IMR-90 (cell line): ENCODE measurements around the gene SCYGR8. TPM values are rescaled to one million over a fixed set of nuclear protein-coding genes. Genes with fewer than 3 reads are reported as not detected.

ENCODE experiments used
- ATAC-seq: fragments of 200-7000 bp; cut with Tn5 transposase; 2 replicates; pipeline ENCODE4 v1.9.1; 2020; ENCODE audit warnings: low read depth, mild to moderate bottlenecking, moderate library complexity
- BruUV-seq: library from RNA; stranded (reverse); fragments of 400-500 nt; replicated peaks from 2 replicates; lab custom pipeline; 2021; lab: Mats Ljungman, UMichigan
- CTCF ChIA-PET: fragments of 300-600 bp; formaldehyde crosslinking; extraction: SDS; loops from one replicate; lab custom pipeline; 2021; ENCODE audit warnings: antibody characterized with exemption; lab: Yijun Ruan, JAX
- POLR2A ChIA-PET: fragments of 300-600 bp; sonication (Branson Sonifier 250); formaldehyde crosslinking; loops from one replicate; lab custom pipeline; 2022; ENCODE audit warnings: antibody characterized with exemption; ENCODE audit not compliant: unreplicated experiment; lab: Charles Lee
- DNase-seq: peaks from one replicate; pipeline ENCODE4 v3.0.0; 2013
- H2AFZ ChIP-seq: replicated peaks from 2 replicates; pipeline ENCODE3; 2013; ENCODE audit warnings: low read length, mild to moderate bottlenecking; ENCODE audit not compliant: poor library complexity
- H2AK5ac ChIP-seq: 2 replicates; pipeline ENCODE4 v1.6.1; 2013; ENCODE audit warnings: low read depth, low read length, inconsistent platforms
- H2AK9ac ChIP-seq: replicated peaks from 2 replicates; pipeline ENCODE3; 2013; ENCODE audit warnings: mild to moderate bottlenecking, low read depth, low read length, moderate library complexity; ENCODE audit not compliant: poor library complexity
- H2BK120ac ChIP-seq: 2 replicates; pipeline ENCODE4 v1.6.1; 2013; ENCODE audit warnings: low read depth, low read length, inconsistent platforms
- H2BK15ac ChIP-seq: 3 replicates; pipeline ENCODE4 v1.6.1; 2013; ENCODE audit warnings: low read depth, low read length, inconsistent platforms
- H2BK20ac ChIP-seq: 2 replicates; pipeline ENCODE4 v1.6.1; 2013; ENCODE audit warnings: low read depth, mild to moderate bottlenecking, inconsistent platforms, low read length, moderate library complexity
- H2BK5ac ChIP-seq: 2 replicates; pipeline ENCODE4 v1.6.1; 2013; ENCODE audit warnings: mild to moderate bottlenecking, low read depth, low read length, inconsistent platforms; ENCODE audit not compliant: poor library complexity, severe bottlenecking
- H3K14ac ChIP-seq: replicated peaks from 2 replicates; pipeline ENCODE4 v1.6.1; 2013; ENCODE audit warnings: low read depth, low read length, inconsistent platforms
- H3K18ac ChIP-seq: 2 replicates; pipeline ENCODE4 v1.6.1; 2013; ENCODE audit warnings: low read depth, low read length, control low read depth
- H3K23ac ChIP-seq: 2 replicates; pipeline ENCODE4 v1.6.1; 2013; ENCODE audit warnings: low read depth, low read length, inconsistent platforms
- H3K27ac ChIP-seq: 2 replicates; pipeline ENCODE4 v1.5.1; 2013; ENCODE audit warnings: mild to moderate bottlenecking, control low read depth, low read length; ENCODE audit not compliant: insufficient read depth
- H3K27me3 ChIP-seq: 2 replicates; pipeline ENCODE4 v1.6.1; 2013; ENCODE audit warnings: low read length; ENCODE audit not compliant: control insufficient read depth, insufficient read depth
- H3K36me3 ChIP-seq: 2 replicates; pipeline ENCODE4 v1.6.1; 2013; ENCODE audit warnings: low read length, mixed read lengths; ENCODE audit not compliant: control insufficient read depth, insufficient read depth
- H3K4ac ChIP-seq: 2 replicates; pipeline ENCODE4 v1.6.1; 2013; ENCODE audit warnings: low read depth, low read length, inconsistent platforms
- H3K4me1 ChIP-seq: 2 replicates; pipeline ENCODE4 v1.6.1; 2013; ENCODE audit warnings: low read length, mixed read lengths; ENCODE audit not compliant: control insufficient read depth, insufficient read depth
- H3K4me2 ChIP-seq: 2 replicates; pipeline ENCODE4 v1.6.1; 2013; ENCODE audit warnings: low read depth, mild to moderate bottlenecking, control low read depth, low read length, moderate library complexity
- H3K4me3 ChIP-seq: 2 replicates; pipeline ENCODE4 v1.5.1; 2013; ENCODE audit warnings: low read depth, mild to moderate bottlenecking, control low read depth, low read length, moderate library complexity; ENCODE audit not compliant: insufficient read depth
- H3K56ac ChIP-seq: 2 replicates; pipeline ENCODE4 v1.6.1; 2013; ENCODE audit warnings: low read length, inconsistent platforms; ENCODE audit not compliant: insufficient read depth; ENCODE audit errors: extremely low read depth
- H3K79me1 ChIP-seq, 2 experiments: 2 replicates each; pipeline ENCODE4 v1.6.1; 2013; ENCODE audit warnings: low read length in 2 of 2, inconsistent platforms in 1 of 2, low read depth in 1 of 2
- H3K9ac ChIP-seq: 2 replicates; pipeline ENCODE4 v1.6.1; 2013; ENCODE audit warnings: low read depth, low read length, control low read depth
- H3K9me1 ChIP-seq: 2 replicates; pipeline ENCODE4 v1.6.1; 2013; ENCODE audit warnings: low read length, inconsistent platforms; ENCODE audit not compliant: insufficient read depth
- H3K9me3 ChIP-seq: 2 replicates; pipeline ENCODE4 v1.6.1; 2013; ENCODE audit warnings: low read length; ENCODE audit not compliant: control insufficient read depth, insufficient read depth
- H4K20me1 ChIP-seq: 2 replicates; pipeline ENCODE4 v1.6.1; 2013; ENCODE audit warnings: low read length, inconsistent platforms; ENCODE audit not compliant: insufficient read depth
- H4K5ac ChIP-seq: 2 replicates; pipeline ENCODE4 v1.6.1; 2013; ENCODE audit warnings: mild to moderate bottlenecking, low read depth, low read length, control low read depth
- H4K8ac ChIP-seq, 2 experiments: 2 replicates each; pipeline ENCODE4 v1.6.1; 2013; ENCODE audit warnings: low read depth in 2 of 2, low read length in 2 of 2, control low read depth in 1 of 2, inconsistent platforms in 1 of 2
- H4K91ac ChIP-seq: 2 replicates; pipeline ENCODE4 v1.6.1; 2013; ENCODE audit warnings: low read depth, low read length, inconsistent platforms; ENCODE audit not compliant: insufficient read depth
- BHLHE40 ChIP-seq: fragments of 150-350 bp; IDR thresholded peaks from 2 replicates; pipeline ENCODE4 v1.6.1; 2016; ENCODE audit warnings: mild to moderate bottlenecking, low read depth, low read length
- CEBPB ChIP-seq: IDR thresholded peaks from 2 replicates; pipeline ENCODE4 v1.6.1; 2012; ENCODE audit warnings: low read depth, low read length, improper control_type of control experiment
- CHD1 ChIP-seq: IDR thresholded peaks from 2 replicates; pipeline ENCODE4 v1.6.1; 2012; ENCODE audit warnings: low read depth, low read length, improper control_type of control experiment
- FOS ChIP-seq: fragments of 150-350 bp; IDR thresholded peaks from 2 replicates; pipeline ENCODE4 v1.6.1; 2016; ENCODE audit warnings: low read depth, low read length
- MAFK ChIP-seq: IDR thresholded peaks from 2 replicates; pipeline ENCODE4 v1.6.1; 2012; ENCODE audit warnings: low read depth, low read length, improper control_type of control experiment
- MAZ ChIP-seq: IDR thresholded peaks from 2 replicates; pipeline ENCODE4 v1.6.1; 2012; ENCODE audit warnings: low read depth, mild to moderate bottlenecking, low read length, improper control_type of control experiment, moderate library complexity, borderline replicate concordance
- MXI1 ChIP-seq: IDR thresholded peaks from 2 replicates; pipeline ENCODE4 v1.6.1; 2012; ENCODE audit warnings: low read depth, mild to moderate bottlenecking, low read length, moderate library complexity, borderline replicate concordance
- NFE2L2 ChIP-seq: fragments of 150-350 bp; IDR thresholded peaks from 2 replicates; pipeline ENCODE4 v1.6.1; 2016; ENCODE audit warnings: low read depth, mild to moderate bottlenecking, low read length
- POLR2A ChIP-seq: IDR thresholded peaks from 2 replicates; pipeline ENCODE4 v1.6.1; 2012; ENCODE audit warnings: mild to moderate bottlenecking, low read depth, low read length
- RAD21 ChIP-seq: IDR thresholded peaks from 2 replicates; pipeline ENCODE4 v1.6.1; 2012; ENCODE audit warnings: low read length, improper control_type of control experiment
- RCOR1 ChIP-seq: IDR thresholded peaks from 2 replicates; pipeline ENCODE4 v1.6.1; 2012; ENCODE audit warnings: mild to moderate bottlenecking, low read length, improper control_type of control experiment; ENCODE audit not compliant: insufficient replicate concordance
- RFX5 ChIP-seq: IDR thresholded peaks from 2 replicates; pipeline ENCODE4 v1.8.0; 2012; ENCODE audit warnings: low read depth, mild to moderate bottlenecking, low read length, moderate library complexity
- SMC3 ChIP-seq: fragments of 150-350 bp; IDR thresholded peaks from 2 replicates; pipeline ENCODE4 v1.6.1; 2016; ENCODE audit warnings: low read depth, mild to moderate bottlenecking, antibody characterized with exemption, low read length, moderate library complexity
- whole genome bisulfite sequencing, 2 experiments: methylation state at CpG; one replicate each; pipeline versions ENCODE4 v1.1.5 to v1.1.7; 2013; ENCODE audit warnings: missing lambda C conversion rate in 2 of 2; ENCODE audit not compliant: insufficient read length in 1 of 2; ENCODE audit errors: extremely low coverage in 2 of 2; 5-methylcytosine and 5-hydroxymethylcytosine counted together
- dilution Hi-C: fragments of 300-500 bp; cut with HindIII; formaldehyde crosslinking; loops from one replicate; pipeline ENCODE4 v1.14.3; 2018; ENCODE audit warnings: low sequenced_read_pairs; ENCODE audit not compliant: unreplicated experiment
- in situ Hi-C: fragments of 300-500 bp; cut with MboI; formaldehyde crosslinking; loops from 3 replicates; pipeline ENCODE4 v1.14.3; 2019; ENCODE audit warnings: low sequenced_read_pairs, inconsistent platforms, mixed read lengths
- intact Hi-C: fragments of 100-400 bp; cut with micrococcal nuclease; formaldehyde crosslinking; loops from 2 replicates; pipeline ENCODE4 v1.10.0; 2022
- polyA plus RNA-seq, 3 experiments: library from polyadenylated mRNA; depleted of rRNA; stranded (reverse); fragments of >200 nt; gene quantifications; 2 replicates each; pipeline ENCODE4 v1.2.3, GENCODE V29; 2012; ENCODE audit warnings: low replicate concordance in 1 of 3
- total RNA-seq: library from RNA; depleted of rRNA; stranded (reverse); fragments of >200 nt; gene quantifications from 2 replicates; pipeline ENCODE4 v1.2.3, GENCODE V29; 2012
- TF ChIP-seq, protein P1 (sequence below): conservative IDR thresholded peaks from 2 replicates; pipeline ENCODE4 v1.5.1; 2012; ENCODE audit warnings: mild to moderate bottlenecking, low read depth, low read length, improper control_type of control experiment
- TF ChIP-seq, protein P2 (sequence below): fragments of 150-350 bp; IDR thresholded peaks from 2 replicates; pipeline ENCODE4 v1.6.1; 2017; ENCODE audit warnings: mild to moderate bottlenecking, antibody characterized with exemption, low read length, low read depth
- TF ChIP-seq, protein P3 (sequence below): fragments of 150-350 bp; IDR thresholded peaks from 2 replicates; pipeline ENCODE4 v1.6.1; 2016; ENCODE audit warnings: low read depth, mild to moderate bottlenecking, low read length, moderate library complexity, borderline replicate concordance

Gene SCYGR8
- total and polyA plus RNA-seq, 2 of the 4 experiments (the other 2 are of a cell fraction), result not detected

DNA sequence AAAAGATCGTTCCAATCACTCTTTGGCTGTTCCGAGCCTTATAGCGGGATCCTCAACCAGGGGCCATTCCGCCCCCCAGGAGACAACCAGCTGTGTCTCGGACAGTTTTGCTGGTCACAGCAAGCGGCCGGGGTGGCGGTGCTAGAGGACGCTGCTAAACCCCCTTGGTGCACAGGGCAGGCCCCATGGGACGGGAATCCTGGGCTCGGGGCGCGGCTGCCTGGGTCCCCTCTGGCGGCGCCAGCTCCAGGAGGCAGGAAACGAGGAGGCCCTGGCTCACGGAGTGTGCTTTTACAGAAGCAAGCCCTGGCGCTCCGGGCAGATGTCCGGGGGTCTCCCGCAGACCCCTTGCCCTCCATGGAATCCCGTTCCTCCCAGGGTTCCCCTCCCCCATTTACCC lies 22.1 kb downstream of the SCYGR8 start:
- H2BK120ac ChIP-seq, result no peak overlapping the region
- H3K27me3 ChIP-seq, result no peaks in the 10 kb centered on the region
- H3K18ac ChIP-seq, result no peak overlapping the region
- no peak overlapping the region for H2BK5ac ChIP-seq
- H3K79me1 ChIP-seq, result no peaks in the 10 kb centered on the region
- H2AFZ ChIP-seq, result peak overlapping the region; percentile 58
- H3K4me2 ChIP-seq, result no peak overlapping the region
- H4K8ac ChIP-seq, result no peak overlapping the region
- H4K5ac ChIP-seq, result no peak overlapping the region
- H3K56ac ChIP-seq, result no peak overlapping the region
- no peak overlapping the region for H3K9ac ChIP-seq
- BruUV-seq, result no TSS peak
- H2AK5ac ChIP-seq, result no peak overlapping the region
- ATAC-seq (no peak), DNase-seq (no peak)
- no peaks in the 10 kb centered on the region for H4K20me1 ChIP-seq
- no peak overlapping the region for H3K14ac ChIP-seq
- no peak overlapping the region for H3K4ac ChIP-seq
- H3K9me1 ChIP-seq, result 0 out of 2 replicates have a peak, but pooled peaks cover under 1% of the 10 kb centered on the region
- ChIA-PET POLR2A (no interaction called here), CTCF (no interaction called here)
- no peak overlapping the region for H3K27ac ChIP-seq
- H3K23ac ChIP-seq, result no peak overlapping the region
- H3K36me3 ChIP-seq, result no peaks in the 10 kb centered on the region
- H3K4me1 ChIP-seq, result no peaks in the 10 kb centered on the region
- in situ Hi-C loops (loop anchor here (5.0 to 10.0 kb wide), 3 partner anchors 293 to 633 kb away; partner anchors contain the start of gene AGFG1), intact Hi-C loops (loop anchor here (2.0 to 5.0 kb wide), 3 partner anchors 114 to 287 kb away; no protein-coding TSS in a partner anchor), dilution Hi-C loops (no loop called here)
- no peak overlapping the region for H2BK20ac ChIP-seq
- H3K9me3 ChIP-seq, result no peaks in the 10 kb centered on the region
- WGBS, 2 experiments, result 92% methylated on average over 9 of the region's 22 CpGs; no CpG with 5 or more reads in 1 of the 2 experiments
- no peak overlapping the region for H4K91ac ChIP-seq
- no peak overlapping the region for H3K4me3 ChIP-seq
- H2AK9ac ChIP-seq, result peak overlapping the region; percentile 13
- no peak for TF ChIP-seq MXI1
- TF ChIP-seq RFX5, result no peak
- TF ChIP-seq NFE2L2, result no peak
- TF ChIP-seq, protein P1, sequence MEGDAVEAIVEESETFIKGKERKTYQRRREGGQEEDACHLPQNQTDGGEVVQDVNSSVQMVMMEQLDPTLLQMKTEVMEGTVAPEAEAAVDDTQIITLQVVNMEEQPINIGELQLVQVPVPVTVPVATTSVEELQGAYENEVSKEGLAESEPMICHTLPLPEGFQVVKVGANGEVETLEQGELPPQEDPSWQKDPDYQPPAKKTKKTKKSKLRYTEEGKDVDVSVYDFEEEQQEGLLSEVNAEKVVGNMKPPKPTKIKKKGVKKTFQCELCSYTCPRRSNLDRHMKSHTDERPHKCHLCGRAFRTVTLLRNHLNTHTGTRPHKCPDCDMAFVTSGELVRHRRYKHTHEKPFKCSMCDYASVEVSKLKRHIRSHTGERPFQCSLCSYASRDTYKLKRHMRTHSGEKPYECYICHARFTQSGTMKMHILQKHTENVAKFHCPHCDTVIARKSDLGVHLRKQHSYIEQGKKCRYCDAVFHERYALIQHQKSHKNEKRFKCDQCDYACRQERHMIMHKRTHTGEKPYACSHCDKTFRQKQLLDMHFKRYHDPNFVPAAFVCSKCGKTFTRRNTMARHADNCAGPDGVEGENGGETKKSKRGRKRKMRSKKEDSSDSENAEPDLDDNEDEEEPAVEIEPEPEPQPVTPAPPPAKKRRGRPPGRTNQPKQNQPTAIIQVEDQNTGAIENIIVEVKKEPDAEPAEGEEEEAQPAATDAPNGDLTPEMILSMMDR, result no peak
- TF ChIP-seq, protein P2, sequence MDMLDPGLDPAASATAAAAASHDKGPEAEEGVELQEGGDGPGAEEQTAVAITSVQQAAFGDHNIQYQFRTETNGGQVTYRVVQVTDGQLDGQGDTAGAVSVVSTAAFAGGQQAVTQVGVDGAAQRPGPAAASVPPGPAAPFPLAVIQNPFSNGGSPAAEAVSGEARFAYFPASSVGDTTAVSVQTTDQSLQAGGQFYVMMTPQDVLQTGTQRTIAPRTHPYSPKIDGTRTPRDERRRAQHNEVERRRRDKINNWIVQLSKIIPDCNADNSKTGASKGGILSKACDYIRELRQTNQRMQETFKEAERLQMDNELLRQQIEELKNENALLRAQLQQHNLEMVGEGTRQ, result no peak
- TF ChIP-seq CHD1, result no peak
- no peak for TF ChIP-seq POLR2A
- no peak for TF ChIP-seq CEBPB
- no peak for TF ChIP-seq RCOR1
- no peak for TF ChIP-seq FOS
- no peak for TF ChIP-seq MAFK
- TF ChIP-seq, protein P3, sequence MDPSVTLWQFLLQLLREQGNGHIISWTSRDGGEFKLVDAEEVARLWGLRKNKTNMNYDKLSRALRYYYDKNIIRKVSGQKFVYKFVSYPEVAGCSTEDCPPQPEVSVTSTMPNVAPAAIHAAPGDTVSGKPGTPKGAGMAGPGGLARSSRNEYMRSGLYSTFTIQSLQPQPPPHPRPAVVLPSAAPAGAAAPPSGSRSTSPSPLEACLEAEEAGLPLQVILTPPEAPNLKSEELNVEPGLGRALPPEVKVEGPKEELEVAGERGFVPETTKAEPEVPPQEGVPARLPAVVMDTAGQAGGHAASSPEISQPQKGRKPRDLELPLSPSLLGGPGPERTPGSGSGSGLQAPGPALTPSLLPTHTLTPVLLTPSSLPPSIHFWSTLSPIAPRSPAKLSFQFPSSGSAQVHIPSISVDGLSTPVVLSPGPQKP, result no peak
- no peak for TF ChIP-seq RAD21
- TF ChIP-seq BHLHE40, result no peak
- TF ChIP-seq MAZ, result no peak
- no peak for TF ChIP-seq SMC3
- H2BK15ac ChIP-seq, result no peak overlapping the region
